Large intestine (tissue), 3 donors: ENCODE results near the gene BCR. TPM values are rescaled to one million over a fixed set of nuclear protein-coding genes. Genes with fewer than 3 reads are reported as not detected.

Source experiments
- DNase-seq, 2 donors: peaks; one replicate each; pipeline versions ENCODE4 v3.0.0 to v3.0.0-alpha.2; 2013
- H3K27ac ChIP-seq: one replicate; pipeline ENCODE4 v1.5.1; 2013; ENCODE audit warnings: low read length
- H3K27me3 ChIP-seq: 2 replicates; pipeline ENCODE4 v1.6.1; 2013; ENCODE audit warnings: low read length; ENCODE audit not compliant: control insufficient read depth, insufficient read depth
- H3K36me3 ChIP-seq: 2 replicates; pipeline ENCODE4 v1.6.1; 2013; ENCODE audit warnings: low read length; ENCODE audit not compliant: control insufficient read depth, insufficient read depth
- H3K4me1 ChIP-seq: one replicate; pipeline ENCODE4 v1.6.1; 2013; ENCODE audit warnings: low read length; ENCODE audit not compliant: control insufficient read depth, insufficient read depth
- H3K4me3 ChIP-seq: one replicate; pipeline ENCODE4 v1.5.1; 2013; ENCODE audit warnings: low read length
- H3K9me3 ChIP-seq: one replicate; pipeline ENCODE4 v1.6.1; 2013; ENCODE audit warnings: mild to moderate bottlenecking, low read depth, low read length, moderate library complexity; ENCODE audit not compliant: control insufficient read depth
- WGBS: methylation state at CpG from one replicate; pipeline ENCODE4 v1.1.5; 2013; ENCODE audit warnings: low lambda C conversion rate; ENCODE audit not compliant: insufficient coverage; 5-methylcytosine and 5-hydroxymethylcytosine counted together
- polyA plus RNA-seq: library from polyadenylated mRNA; unstranded; fragments of 120-200 nt; gene quantifications from one replicate; pipeline ENCODE4 v1.2.1, GENCODE V29; 2013

The BCR gene
- polyA plus RNA-seq, 1 donor: 29.0 TPM

DNA sequence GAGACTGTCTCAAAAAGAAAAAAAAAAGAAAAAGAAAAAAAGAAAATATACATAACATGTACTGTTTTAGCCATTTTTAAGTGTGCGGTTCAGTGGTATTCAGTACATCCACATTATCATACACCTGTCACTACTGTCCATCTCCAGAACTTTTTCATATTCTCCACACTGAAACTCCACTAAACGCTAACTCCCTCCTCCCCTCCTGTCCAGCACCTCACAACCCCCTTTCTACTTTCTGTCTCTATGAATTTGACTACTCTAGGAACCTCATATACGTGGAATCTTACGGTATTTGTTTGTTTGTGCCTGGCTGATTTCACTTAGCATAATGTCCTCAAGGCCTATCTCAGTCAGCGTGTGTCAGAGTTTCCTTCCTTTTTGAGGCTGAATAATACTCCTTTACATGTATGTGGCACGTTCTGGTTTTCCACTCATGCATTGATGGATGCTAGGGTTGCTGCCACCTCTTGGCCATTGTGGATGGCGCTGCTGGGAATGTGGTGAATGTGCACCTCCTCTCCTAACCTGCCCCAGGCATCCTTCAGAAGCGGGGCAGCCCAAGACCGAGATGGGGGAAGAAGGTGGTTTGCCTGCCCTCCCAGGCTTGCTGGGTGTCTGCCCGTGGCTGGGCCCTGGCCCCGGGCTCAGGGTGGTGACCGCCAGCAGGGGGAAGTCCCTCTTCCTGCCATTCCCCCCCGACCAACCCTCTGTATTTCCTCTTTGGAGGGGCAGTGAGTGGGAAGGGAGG lies 60.5 kb downstream of the BCR start:
- Histone ChIP-seq H3K4me3 (no peak overlapping the region), H3K27me3 (no peaks in the 10 kb centered on the region), H3K36me3 (no peaks in the 10 kb centered on the region), H3K27ac (no peak overlapping the region), H3K4me1 (peaks cover 37% of the 10 kb centered on the region), H3K9me3 (no peaks in the 10 kb centered on the region)
- WGBS: 85% methylated on average over 4 of the region's 13 CpGs
- no peak for DNase-seq

DNA sequence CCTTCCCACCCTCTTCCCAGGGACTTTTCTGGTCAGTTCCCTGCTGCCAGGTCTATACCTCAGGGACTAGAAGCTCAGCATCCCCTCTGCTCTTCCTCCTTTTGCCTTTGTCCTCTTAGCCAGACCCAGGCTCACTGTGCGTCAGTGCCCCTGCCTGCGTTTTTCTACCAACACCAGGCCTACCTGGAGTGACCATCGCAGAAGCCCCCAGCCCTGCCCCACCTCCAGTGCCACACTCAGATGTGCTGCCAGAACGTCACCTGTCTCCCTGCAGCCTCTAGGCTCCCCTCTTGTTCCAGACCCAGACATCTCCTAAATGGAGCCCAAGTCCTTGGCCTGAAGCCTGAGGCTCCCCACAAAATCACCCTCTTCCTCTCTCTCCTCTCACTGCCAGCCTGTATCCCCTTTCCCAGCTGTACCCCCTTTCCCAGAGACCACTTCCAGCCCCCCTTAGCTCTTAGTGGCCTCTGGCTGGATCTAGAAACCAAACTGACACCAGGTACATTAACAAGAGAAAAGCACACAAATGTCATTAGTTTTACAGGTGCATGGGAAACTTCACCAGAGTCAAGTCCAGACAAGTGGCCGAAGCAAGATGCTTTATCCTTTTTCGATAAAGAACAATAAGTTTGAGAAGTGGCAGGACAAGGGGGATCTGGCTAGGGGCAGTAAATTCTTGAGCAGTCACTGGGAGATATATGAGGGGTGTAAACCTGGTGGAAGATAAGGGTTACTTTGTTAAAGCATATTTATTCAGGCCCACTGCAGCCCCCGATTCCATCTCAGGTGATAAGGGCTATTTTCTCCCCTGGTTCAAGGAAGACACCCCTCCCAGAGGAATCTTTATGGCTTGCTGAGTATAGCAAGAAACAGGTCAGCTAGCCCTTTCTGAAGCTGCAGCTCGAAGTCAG lies 61.5 kb downstream of the BCR start:
- H3K36me3 ChIP-seq: no peaks in the 10 kb centered on the region
- H3K27me3 ChIP-seq: no peaks in the 10 kb centered on the region
- H3K4me3 ChIP-seq: no peak overlapping the region
- DNase-seq: no peak
- peak overlapping the region; percentile 16 for H3K27ac ChIP-seq
- H3K4me1 ChIP-seq: peaks cover 37% of the 10 kb centered on the region
- no peaks in the 10 kb centered on the region for H3K9me3 ChIP-seq
- 43% methylated on average over 1 of the region's 8 CpGs for WGBS

GRCh38 chr22:23242473-23243001 lies 62.2 kb downstream of the BCR start:
- no peaks in the 10 kb centered on the region for H3K36me3 ChIP-seq
- peaks cover 37% of the 10 kb centered on the region for H3K4me1 ChIP-seq
- no peaks in the 10 kb centered on the region for H3K27me3 ChIP-seq
- WGBS: no CpG with 5 or more reads among the region's 10 CpGs
- no peak overlapping the region for H3K27ac ChIP-seq
- H3K9me3 ChIP-seq: no peaks in the 10 kb centered on the region
- DNase-seq: no peak
- no peak overlapping the region for H3K4me3 ChIP-seq

DNA sequence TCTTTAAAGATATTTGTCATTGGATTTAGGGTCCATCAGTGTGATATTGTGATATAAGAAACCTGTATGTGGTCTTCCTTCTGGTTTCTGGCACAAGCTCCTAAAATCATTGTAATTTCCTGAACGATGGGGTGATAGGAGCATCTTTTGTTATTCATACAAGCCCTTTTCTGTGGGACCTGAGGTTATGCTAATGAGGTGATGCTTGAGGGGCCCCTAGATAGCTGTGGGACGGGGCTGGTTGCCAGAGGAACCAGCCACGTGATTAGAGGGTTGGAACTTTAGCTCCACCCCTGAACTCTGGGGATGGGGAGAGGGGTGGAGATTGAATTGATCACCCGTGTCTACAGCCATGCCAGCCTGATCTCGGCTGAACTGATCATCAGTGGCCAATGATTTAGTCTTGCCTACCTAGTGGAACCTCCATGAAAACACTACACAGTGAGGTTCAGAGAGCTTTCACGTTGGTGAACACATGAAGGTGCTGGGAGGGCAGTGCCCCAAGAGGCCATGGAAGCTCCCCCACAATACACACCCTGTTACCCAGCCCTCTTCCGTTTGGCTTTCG lies 62.8 kb downstream of the BCR start:
- Histone ChIP-seq H3K36me3 (no peaks in the 10 kb centered on the region), H3K27me3 (no peaks in the 10 kb centered on the region), H3K27ac (no peak overlapping the region), H3K4me1 (peaks cover 37% of the 10 kb centered on the region), H3K4me3 (no peak overlapping the region), H3K9me3 (no peaks in the 10 kb centered on the region)
- DNase-seq: no peak
- 0% methylated on average over 1 of the region's 8 CpGs for WGBS

DNA sequence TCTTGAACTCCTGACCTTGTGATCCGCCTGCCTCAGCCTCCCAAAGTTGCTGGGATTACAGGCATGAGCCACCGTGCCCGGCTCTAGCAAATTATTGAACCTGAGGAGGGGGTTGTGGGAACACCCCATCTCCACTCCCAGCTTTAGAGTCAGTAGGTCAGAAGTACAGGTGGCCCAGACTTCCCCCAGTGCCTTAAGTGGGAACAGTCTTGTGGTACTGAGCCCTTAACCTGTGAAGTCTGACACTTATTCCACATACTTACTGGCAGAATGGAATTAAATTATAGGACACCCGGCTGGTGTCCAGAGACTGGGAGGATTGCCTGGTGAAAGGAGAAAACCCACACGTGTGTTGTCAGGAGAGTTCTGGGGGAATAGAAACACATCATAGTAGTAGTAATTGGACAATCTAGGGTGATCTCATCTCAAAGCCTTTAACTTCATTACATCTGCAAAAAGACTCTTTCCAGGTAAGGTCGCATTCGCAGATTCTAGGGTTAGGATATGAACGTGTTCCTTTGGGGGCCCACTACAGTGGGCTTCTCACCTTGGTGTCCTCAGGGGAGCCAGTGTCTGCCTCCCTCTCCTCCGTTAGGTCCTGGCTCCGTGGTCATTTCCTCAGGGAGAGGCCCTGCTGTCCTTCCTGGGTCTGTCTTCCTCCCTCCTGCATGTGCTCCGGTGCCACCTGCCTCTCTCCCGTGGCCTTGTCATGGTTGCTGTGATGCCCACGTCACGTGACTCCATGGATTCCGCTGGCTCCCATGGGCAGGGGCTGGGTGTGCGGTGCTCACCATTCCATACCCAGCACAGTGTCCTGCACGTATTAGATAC lies 63.8 kb downstream of the BCR start:
- H3K27ac ChIP-seq: peak overlapping the region; percentile 80

DNA sequence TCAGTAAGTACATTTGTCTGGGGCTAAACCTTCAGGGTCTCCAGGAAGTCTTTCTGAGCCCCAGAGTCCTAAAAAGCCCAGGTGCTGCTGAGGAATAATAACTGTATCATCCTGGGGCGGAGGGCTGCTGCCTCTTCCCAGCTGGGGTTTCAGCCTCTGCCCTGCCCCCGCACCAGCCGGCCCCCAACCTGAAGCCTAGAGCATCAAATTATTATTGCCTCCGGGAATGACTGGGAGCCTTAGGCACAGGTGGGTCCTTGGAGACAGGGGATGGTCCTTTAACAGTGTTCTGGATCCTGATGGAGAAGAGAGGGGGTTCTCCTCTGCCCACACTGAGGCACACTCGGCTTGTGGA lies 64.4 kb downstream of the BCR start:
- Histone ChIP-seq H3K36me3 (no peaks in the 10 kb centered on the region), H3K27me3 (no peaks in the 10 kb centered on the region), H3K9me3 (no peaks in the 10 kb centered on the region), H3K27ac (peak overlapping the region; percentile 80), H3K4me1 (peaks cover 37% of the 10 kb centered on the region), H3K4me3 (no peak overlapping the region)
- DNase-seq: no peak
- no CpG with 5 or more reads among the region's 5 CpGs for WGBS

More for the DNA sequence above, 63.8 kb downstream of the BCR start:
- Histone ChIP-seq H3K27me3 (no peaks in the 10 kb centered on the region), H3K4me1 (peaks cover 37% of the 10 kb centered on the region), H3K36me3 (no peaks in the 10 kb centered on the region), H3K9me3 (no peaks in the 10 kb centered on the region), H3K4me3 (no peak overlapping the region)
- WGBS: 93% methylated on average over 2 of the region's 17 CpGs
- no peak for DNase-seq

DNA sequence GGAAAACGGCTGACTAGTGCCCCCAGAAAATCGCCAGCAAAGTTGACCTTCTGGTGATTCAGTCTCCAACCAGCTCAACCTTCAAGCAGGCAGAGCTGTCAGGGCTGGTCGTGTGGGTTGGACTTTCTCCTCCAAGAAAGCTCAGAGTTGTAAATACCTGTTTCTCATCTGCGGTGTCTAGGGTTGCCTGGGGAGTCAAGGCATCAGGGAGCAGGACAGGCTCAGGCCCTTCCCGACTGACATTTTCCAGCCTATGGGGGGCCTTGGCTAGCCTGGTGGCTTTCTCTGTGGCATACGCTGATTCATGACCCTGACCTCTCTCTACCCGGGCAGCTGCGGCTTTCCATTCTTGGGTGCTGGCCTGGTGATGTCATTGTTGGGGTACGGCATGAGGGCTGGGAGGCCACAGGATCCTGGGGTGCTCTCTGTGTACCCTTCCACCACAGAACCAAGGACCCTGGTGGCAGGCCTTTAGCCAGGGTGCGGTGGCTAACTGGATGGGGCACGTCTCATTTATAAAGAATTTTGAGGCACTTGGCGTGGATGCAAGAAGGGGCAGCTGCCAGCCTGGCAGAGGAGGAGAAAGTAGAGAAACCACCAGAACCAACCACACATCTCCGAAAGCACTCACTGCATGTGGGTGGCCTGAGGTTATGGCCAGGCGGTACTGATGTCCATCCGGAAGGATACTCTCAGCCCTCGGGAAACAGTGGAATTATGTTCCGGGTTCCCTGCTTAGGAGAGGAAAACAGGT lies 64.9 kb downstream of the BCR start:
- H3K27ac ChIP-seq: peak overlapping the region; percentile 80
- no peaks in the 10 kb centered on the region for H3K27me3 ChIP-seq
- H3K36me3 ChIP-seq: no peaks in the 10 kb centered on the region
- 93% methylated on average over 3 of the region's 17 CpGs for WGBS
- no peak overlapping the region for H3K4me3 ChIP-seq
- DNase-seq: peak; percentile 82 to 84
- peaks cover 37% of the 10 kb centered on the region for H3K4me1 ChIP-seq
- no peaks in the 10 kb centered on the region for H3K9me3 ChIP-seq

DNA sequence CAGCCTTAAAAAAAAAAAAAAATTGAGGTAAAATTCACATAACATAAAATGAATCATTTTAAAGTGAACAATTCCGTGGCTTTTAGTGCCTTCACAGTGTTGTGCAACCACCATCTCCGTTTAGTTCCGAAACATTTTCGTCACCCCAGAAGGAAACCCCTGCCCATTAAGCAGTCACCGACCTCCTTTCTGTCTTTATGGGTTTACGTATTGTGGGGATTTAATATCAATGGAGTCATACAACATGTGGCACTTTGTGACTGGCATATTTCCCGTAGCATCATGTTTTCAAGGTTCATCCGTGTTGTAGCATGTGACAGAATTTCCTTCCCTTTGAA lies 65.5 kb downstream of the BCR start:
- WGBS: 96% methylated on average over 3 of the region's 8 CpGs
- no peak overlapping the region for H3K4me3 ChIP-seq
- no peak for DNase-seq
- H3K4me1 ChIP-seq: peaks cover 37% of the 10 kb centered on the region
- no peaks in the 10 kb centered on the region for H3K9me3 ChIP-seq
- no peaks in the 10 kb centered on the region for H3K27me3 ChIP-seq
- H3K36me3 ChIP-seq: no peaks in the 10 kb centered on the region
- H3K27ac ChIP-seq: no peak overlapping the region

- Histone ChIP-seq H3K36me3 (no peaks in the 10 kb centered on the region), H3K27me3 (no peaks in the 10 kb centered on the region), H3K4me1 (peaks cover 42% of the 10 kb centered on the region), H3K4me3 (no peak overlapping the region), H3K27ac (no peak overlapping the region), H3K9me3 (no peaks in the 10 kb centered on the region)
- WGBS: no CpG with 5 or more reads among the region's 13 CpGs
- no peak for DNase-seq
These were observed 66.9 kb downstream of the BCR start for GRCh38 chr22:23246982-23247766.
